ENCODE data around the gene FAM174C.
"Not testable (repeated sequence)": the region's sequence is repeated elsewhere in the genome, so short reads cannot be mapped to it uniquely, and the experiment has no call there.

The FAM174C gene

GRCh38 chr19:1307320-1307719 lies 32.0 kb downstream of the FAM174C start:
- no peak for DNase-seq

GRCh38 chr19:1307755-1308303 lies 32.5 kb downstream of the FAM174C start:
- DNase-seq, result no peak

GRCh38 chr19:1308718-1309117 lies 33.4 kb downstream of the FAM174C start:
- DNase-seq, result no peak

GRCh38 chr19:1309977-1310852 lies 34.9 kb downstream of the FAM174C start:
- DNase-seq, result no peak

GRCh38 chr19:1310853-1311180 lies 35.5 kb downstream of the FAM174C start:
- no peak for DNase-seq

- no peak for DNase-seq
These were observed 36.3 kb downstream of the FAM174C start for GRCh38 chr19:1311543-1312091.

GRCh38 chr19:1312767-1313694 lies 37.7 kb downstream of the FAM174C start:
- DNase-seq, result no peak

- no peak for DNase-seq
These were observed 38.6 kb downstream of the FAM174C start for GRCh38 chr19:1313695-1314613.

- no peak for DNase-seq
These were observed 40.3 kb downstream of the FAM174C start for GRCh38 chr19:1315470-1316166.

- no peak for DNase-seq
These were observed 41.1 kb downstream of the FAM174C start for GRCh38 chr19:1316466-1316865.

GRCh38 chr19:1317274-1318003 lies 42.1 kb downstream of the FAM174C start:
- no peak for DNase-seq

GRCh38 chr19:1318678-1319471 lies 43.5 kb downstream of the FAM174C start:
- DNase-seq, result no peak

- not testable (repeated sequence) for DNase-seq
These were observed 44.9 kb downstream of the FAM174C start for GRCh38 chr19:1320282-1320650.

- DNase-seq, result no peak
These were observed 46.2 kb downstream of the FAM174C start for GRCh38 chr19:1321539-1321938.

- no peak for DNase-seq
These were observed 47.1 kb downstream of the FAM174C start for GRCh38 chr19:1322198-1322981.

- no peak for DNase-seq
These were observed 49.0 kb downstream of the FAM174C start for GRCh38 chr19:1324249-1324805.

GRCh38 chr19:1324806-1325567 lies 49.7 kb downstream of the FAM174C start:
- no peak for DNase-seq
